NCI-H2171 (cell line): Measurements from ENCODE around the gene XAF1.
"Not testable (repeated sequence)": the region's sequence is repeated elsewhere in the genome, so short reads cannot be mapped to it uniquely, and the experiment has no call there.

Experiments
- DNase-seq: peaks from one replicate; lab custom pipeline; 2025; lab: John Stamatoyannopoulos, UW

Gene XAF1

DNA sequence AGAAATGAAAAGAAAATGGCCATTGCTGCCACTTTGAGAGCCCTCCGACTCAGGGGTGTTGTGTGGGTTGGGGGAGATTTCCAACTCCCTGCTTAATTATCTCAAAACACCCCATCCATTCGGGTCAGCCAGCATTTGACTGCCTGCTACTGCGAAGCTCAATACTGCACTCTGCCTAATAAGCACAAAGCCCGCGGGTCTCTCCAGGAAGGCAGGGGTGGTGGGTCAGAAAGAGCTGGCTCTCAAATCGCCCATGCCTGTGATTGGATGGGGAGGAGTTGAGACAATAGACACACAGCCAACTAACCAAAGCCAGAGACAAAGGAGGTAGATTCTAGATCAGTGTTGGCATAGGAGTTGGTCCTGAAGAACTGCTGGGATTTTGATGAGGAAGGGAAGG lies 2.3 kb upstream of the XAF1 start:
- no peak for DNase-seq

DNA sequence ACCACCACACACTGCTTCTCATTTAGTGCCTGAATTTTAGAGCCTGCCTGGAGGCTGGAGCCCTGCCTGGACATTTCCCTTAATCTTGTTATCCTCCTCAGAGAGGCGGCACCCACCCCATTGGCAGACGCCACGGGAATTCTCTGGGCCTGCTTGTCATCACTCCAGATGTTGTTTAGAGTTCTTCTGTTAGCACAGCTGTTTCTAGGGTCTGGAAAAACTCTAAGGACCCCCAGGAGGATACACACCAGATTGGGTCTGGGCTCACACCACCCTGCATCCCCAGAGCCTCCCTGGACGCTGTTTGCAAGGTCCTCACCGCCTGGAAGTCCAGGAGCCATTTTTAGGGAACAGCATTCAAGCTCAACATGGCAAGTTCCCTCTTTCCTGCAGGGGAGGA lies 565 bp upstream of the XAF1 start:
- DNase-seq = no peak

GRCh38 chr17:6756425-6757031 lies 682 bp downstream of the XAF1 start:
- no peak for DNase-seq

DNA sequence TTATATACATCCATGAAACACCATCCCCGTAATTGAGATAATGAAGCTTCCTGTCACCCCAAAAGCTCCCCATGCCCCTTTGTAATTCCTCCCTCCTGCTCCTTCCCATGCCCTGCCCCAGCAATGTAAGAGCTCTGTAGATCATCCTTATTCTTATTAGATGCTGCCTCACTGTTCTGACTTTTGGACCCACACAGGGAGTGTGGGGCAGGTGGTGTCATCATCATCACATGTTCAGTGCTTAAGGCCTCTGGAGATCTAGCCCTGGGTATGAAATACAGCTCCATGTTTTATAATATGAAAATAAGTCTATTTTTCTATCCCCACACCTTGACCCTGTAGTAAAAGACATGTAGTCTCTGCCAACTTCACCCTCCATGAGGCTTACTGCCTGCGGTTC lies 1.9 kb downstream of the XAF1 start:
- no peak for DNase-seq

DNA sequence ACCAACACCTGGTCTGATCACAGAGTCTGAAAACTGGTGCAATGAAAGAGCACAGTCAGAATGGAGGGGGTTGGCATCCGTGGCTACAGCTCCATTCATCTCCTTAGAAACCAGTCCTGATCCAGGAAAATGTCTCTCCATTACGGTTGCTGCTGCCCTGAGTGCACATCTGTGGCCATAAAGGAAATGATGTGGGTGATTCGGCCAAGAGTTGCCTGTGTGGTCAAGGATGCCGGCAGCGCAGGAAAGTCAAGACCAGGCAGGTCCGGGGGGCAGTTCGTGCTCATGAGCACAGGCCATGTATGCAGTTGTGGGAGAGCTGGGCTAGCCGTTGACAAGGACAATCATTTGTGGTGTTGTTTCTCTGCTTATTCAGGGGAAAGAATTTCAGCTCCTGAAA lies 5.9 kb downstream of the XAF1 start:
- no peak for DNase-seq

- no peak for DNase-seq
These were observed 12.6 kb downstream of the XAF1 start for GRCh38 chr17:6768447-6768846.

- no peak for DNase-seq
These were observed 16.2 kb downstream of the XAF1 start for GRCh38 chr17:6772016-6772415.

- not testable (repeated sequence) for DNase-seq
These were observed 19.1 kb downstream of the XAF1 start for GRCh38 chr17:6774906-6775305.

DNA sequence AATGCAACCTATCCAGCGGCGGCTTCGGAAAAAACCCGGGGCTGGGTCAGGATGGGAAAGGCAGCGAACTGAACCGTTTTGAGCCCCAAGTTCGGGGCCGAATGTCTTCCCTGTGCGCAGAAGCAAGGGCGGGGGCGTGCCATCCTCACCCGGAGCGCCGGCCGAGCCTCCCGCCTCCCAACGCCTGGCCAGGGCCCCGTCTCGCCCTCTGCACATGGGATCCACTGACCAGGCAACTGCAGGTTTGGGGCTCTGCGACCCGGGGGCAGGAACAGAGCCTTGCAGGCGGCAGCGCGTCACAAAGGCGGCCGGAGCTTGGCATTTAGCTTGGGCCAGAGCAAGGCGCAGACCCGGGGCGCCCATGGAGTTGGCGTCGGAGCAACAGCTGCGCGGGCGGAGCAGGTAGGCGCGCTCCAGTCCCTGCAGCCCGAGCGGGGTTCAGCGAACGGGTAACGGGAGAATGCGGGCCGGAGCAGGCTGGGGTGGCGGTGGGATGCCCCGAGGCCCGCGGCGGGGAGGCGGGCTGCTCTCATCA lies 20.1 kb downstream of the XAF1 start, which contains the start of gene FBXO39:
FBXO39 (plus strand) TSS at position 345 of the 535 bp plus-strand sequence. CDS start 3,654 bp downstream, outside the sequence.
- no peak for DNase-seq

- DNase-seq = no peak
These were observed 23.6 kb downstream of the XAF1 start for GRCh38 chr17:6779411-6779810.

- no peak for DNase-seq
These were observed 24.2 kb downstream of the XAF1 start for GRCh38 chr17:6780001-6780400.

- no peak for DNase-seq
These were observed 25.0 kb downstream of the XAF1 start for GRCh38 chr17:6780886-6781285.

- DNase-seq = no peak
These were observed 26.4 kb downstream of the XAF1 start for GRCh38 chr17:6782244-6782643.

DNA sequence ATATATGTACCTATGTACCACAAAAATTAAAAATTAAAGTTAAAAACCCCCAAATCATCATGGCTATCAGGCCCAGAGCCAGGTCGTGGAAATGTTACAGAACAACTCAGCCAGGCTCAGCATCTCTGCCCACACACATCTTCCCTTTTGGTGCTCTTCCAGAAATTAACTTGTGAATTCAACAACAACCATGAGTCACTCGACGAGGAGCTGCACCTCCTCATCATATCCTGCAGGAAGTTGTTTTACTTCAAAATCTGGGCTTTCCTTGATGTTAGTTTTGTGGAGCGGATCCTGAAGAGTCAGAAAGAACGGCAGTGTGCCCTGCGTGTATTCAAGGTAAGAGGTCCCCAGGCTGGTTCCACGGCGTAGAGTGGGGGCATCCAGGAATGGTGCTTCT lies 30.8 kb downstream of the XAF1 start:
- no peak for DNase-seq

- no peak for DNase-seq
These were observed 31.3 kb downstream of the XAF1 start for GRCh38 chr17:6787081-6787693.

DNA sequence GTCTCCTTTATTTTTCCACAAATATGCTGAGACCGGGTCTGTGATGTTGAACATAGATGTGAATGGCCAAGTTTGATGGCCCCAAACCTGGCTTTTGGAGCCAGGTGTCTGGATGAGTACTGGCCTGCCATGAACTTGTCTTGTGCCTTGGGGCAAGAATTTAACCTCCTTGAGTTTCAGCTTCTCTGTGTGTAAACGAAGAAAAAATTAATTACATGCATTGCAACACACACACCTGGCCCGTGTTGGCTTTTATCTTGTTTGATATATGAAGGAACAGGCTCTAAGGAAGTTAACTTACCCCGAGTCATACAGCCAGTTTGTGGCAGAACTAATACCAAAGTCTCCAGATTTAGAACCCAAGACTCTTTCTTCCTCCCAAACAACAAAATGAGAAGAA lies 33.3 kb downstream of the XAF1 start:
- DNase-seq = no peak

DNA sequence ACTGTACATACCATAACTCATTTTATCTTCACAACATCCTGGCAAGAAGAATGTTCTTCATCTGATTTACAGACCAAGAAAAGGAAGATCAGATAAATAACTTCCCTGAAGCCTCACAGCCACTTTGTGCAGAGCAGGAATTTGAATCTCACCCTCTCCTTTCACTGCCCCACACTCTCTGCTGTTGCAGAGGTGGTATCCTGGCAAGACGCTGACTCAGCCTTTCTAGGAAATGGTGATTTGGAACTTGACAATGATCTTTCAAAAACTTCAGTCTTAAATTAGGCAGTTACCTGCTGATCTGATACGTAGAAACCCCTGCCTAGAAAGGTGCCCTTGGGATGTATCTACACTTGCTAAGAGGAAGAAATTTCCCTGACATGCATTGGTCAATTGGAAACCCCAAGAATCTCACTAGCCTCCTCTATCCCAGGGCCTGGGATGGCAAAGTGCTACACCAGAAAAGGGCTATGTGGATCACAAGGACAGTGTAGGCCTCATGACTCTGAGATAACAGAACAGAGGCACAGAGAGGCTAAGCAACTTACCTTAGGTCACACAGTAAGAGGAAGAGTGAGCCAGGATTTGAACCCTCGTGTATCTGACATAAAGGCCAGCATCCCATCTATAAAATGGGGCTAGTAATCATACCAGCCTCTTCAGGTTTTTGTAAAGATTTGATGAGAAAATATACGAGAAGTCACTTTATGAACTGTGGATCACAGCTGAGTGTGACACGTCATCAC lies 38.1 kb downstream of the XAF1 start:
- DNase-seq = no peak

GRCh38 chr17:6796017-6796886 lies 40.4 kb downstream of the XAF1 start:
- DNase-seq = no peak

DNA sequence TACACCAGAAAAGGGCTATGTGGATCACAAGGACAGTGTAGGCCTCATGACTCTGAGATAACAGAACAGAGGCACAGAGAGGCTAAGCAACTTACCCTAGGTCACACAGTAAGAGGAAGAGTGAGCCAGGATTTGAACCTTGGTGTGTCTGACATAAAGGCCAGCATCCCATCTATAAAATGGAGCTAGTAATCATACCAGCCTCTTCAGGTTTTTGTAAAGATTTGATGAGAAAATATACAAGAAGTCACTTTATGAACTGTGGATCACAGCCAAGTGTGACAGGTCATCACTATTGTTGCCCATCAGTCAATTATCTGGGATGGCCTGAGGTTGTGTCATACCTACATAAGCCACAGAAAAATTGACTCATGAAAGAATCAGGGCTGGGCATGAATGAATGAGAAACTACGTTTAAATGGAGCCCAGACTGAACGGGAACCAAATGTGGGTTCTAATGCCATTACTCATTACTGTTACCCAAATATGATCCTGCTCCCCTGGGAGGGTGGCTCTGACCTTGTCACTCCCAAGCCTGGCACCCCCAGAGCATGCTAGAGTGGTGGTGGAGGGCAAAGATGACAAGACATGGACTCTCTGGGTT lies 41.1 kb downstream of the XAF1 start:
- DNase-seq = no peak

GRCh38 chr17:6797718-6798351 lies 42.0 kb downstream of the XAF1 start:
- DNase-seq = no peak

DNA sequence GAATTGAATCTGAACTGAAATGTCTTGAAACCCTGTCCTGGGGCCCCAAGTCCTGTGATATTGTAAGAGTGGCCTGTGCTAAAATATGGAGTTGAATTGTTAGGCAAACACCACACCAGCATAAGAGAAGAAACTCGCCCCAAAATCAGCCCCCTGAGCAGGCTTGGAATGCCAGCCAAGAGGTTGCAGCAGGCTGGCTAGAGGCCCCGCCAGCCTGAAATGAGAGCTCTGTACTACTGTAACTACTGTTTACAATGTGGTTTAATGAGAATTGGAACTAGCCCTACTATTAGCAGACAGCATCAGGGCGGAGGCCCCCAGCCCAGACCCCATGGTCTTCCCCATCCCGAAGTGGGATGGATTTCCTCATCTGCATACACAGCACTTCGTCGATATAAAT lies 43.9 kb downstream of the XAF1 start:
- no peak for DNase-seq
